Ishikawa (cell line): ENCODE measurements around the gene SMIM28.

Experiments
- CEBPB ChIP-seq: IDR thresholded peaks from 2 replicates; pipeline ENCODE4 v1.6.1; 2012
- CREB1 ChIP-seq: IDR thresholded peaks from 2 replicates; pipeline ENCODE4 v1.6.1; 2012; ENCODE audit warnings: low read depth
- EGR1 ChIP-seq: IDR thresholded peaks from 2 replicates; pipeline ENCODE4 v1.6.1; 2012
- EP300 ChIP-seq: IDR thresholded peaks from 2 replicates; pipeline ENCODE4 v1.6.1; 2012; ENCODE audit warnings: borderline replicate concordance
- FOXM1 ChIP-seq: IDR thresholded peaks from 2 replicates; pipeline ENCODE4 v1.6.1; 2012; ENCODE audit warnings: low read depth, borderline replicate concordance
- MAX ChIP-seq: IDR thresholded peaks from 2 replicates; pipeline ENCODE4 v1.6.1; 2012
- NFIC ChIP-seq: IDR thresholded peaks from 2 replicates; pipeline ENCODE4 v1.6.1; 2012
- RAD21 ChIP-seq: IDR thresholded peaks from 2 replicates; pipeline ENCODE4 v1.6.1; 2012; ENCODE audit warnings: low read depth
- REST ChIP-seq: IDR thresholded peaks from 2 replicates; pipeline ENCODE4 v1.6.1; 2012; ENCODE audit warnings: low read depth, mild to moderate bottlenecking
- TAF1 ChIP-seq: IDR thresholded peaks from 2 replicates; pipeline ENCODE4 v1.6.1; 2012; ENCODE audit warnings: low read depth, mild to moderate bottlenecking
- TCF12 ChIP-seq: IDR thresholded peaks from 2 replicates; pipeline ENCODE4 v1.6.1; 2012; ENCODE audit warnings: low read depth
- TEAD4 ChIP-seq: IDR thresholded peaks from 2 replicates; pipeline ENCODE4 v1.6.1; 2012
- USF1 ChIP-seq: IDR thresholded peaks from 2 replicates; pipeline ENCODE4 v1.6.1; 2012
- YY1 ChIP-seq: IDR thresholded peaks from 2 replicates; pipeline ENCODE4 v1.6.1; 2012; ENCODE audit warnings: low read depth
- ZBTB7A ChIP-seq: IDR thresholded peaks from 2 replicates; pipeline ENCODE4 v1.6.1; 2012; ENCODE audit warnings: low read depth

SMIM28 gene

GRCh38 chr6:138403801-138404665 lies 26.3 kb downstream of the SMIM28 start, which contains the start of gene HEBP2:
HEBP2 (plus strand) TSS chr6:138404223; CDS start chr6:138404496, 273 bp downstream.
- TF ChIP-seq TEAD4 (peak; percentile 48; the same call in 1 of the 2 replicates), TCF12 (peak; percentile 89), YY1 (peak; percentile 28; the same call in 1 of the 2 replicates), EGR1 (peak; percentile 80), NFIC (peak; percentile 31), ZBTB7A (peak; percentile 49; the same call in 1 of the 2 replicates), REST (no peak), MAX (peak; percentile 81), CREB1 (0 out of 2 replicates have a peak, but pooled peaks have one; percentile 12), USF1 (0 out of 2 replicates have a peak, but pooled peaks have one; percentile 26), FOXM1 (peak; percentile 53; the same call in 1 of the 2 replicates), EP300 (peak; percentile 68; the same call in 1 of the 2 replicates), CEBPB (peak; percentile 14; the same call in 1 of the 2 replicates), TAF1 (peak; percentile 59; the same call in 1 of the 2 replicates), RAD21 (peak; percentile 45; the same call in 1 of the 2 replicates)

GRCh38 chr6:138404666-138405337 lies 27.1 kb downstream of the SMIM28 start:
- no peak for TF ChIP-seq TCF12
- no peak for TF ChIP-seq CEBPB
- no peak for TF ChIP-seq TAF1
- TF ChIP-seq RAD21 = no peak
- TF ChIP-seq USF1 = no peak

- TF ChIP-seq EGR1 = no peak
- no peak for TF ChIP-seq TAF1
- no peak for TF ChIP-seq USF1
- no peak for TF ChIP-seq EP300
- TF ChIP-seq NFIC = no peak
- TF ChIP-seq YY1 = no peak
- TF ChIP-seq FOXM1 = no peak
- TF ChIP-seq RAD21 = no peak
- no peak for TF ChIP-seq REST
- no peak for TF ChIP-seq TEAD4
- TF ChIP-seq CEBPB = no peak
- no peak for TF ChIP-seq CREB1
- no peak for TF ChIP-seq ZBTB7A
- TF ChIP-seq TCF12 = no peak
- TF ChIP-seq MAX = no peak
Observed at GRCh38 chr6:138405816-138406413, 28.2 kb downstream of the SMIM28 start.

- TF ChIP-seq MAX = no peak
- TF ChIP-seq NFIC = no peak
- TF ChIP-seq FOXM1 = no peak
- TF ChIP-seq EP300 = no peak
- no peak for TF ChIP-seq ZBTB7A
- no peak for TF ChIP-seq CREB1
- no peak for TF ChIP-seq REST
- no peak for TF ChIP-seq EGR1
- no peak for TF ChIP-seq CEBPB
- TF ChIP-seq TAF1 = no peak
- no peak for TF ChIP-seq RAD21
Observed at GRCh38 chr6:138406443-138406842, 28.7 kb downstream of the SMIM28 start.
